Measurements from ENCODE around the gene FSD2. TPM values are rescaled to one million over a fixed set of nuclear protein-coding genes. Genes with fewer than 3 reads are reported as not detected.
"Not testable (repeated sequence)": the region's sequence is repeated elsewhere in the genome, so short reads cannot be mapped to it uniquely, and the experiment has no call there.

Gene FSD2
- total RNA-seq, 1 donor from 2014 or later: not detected

DNA sequence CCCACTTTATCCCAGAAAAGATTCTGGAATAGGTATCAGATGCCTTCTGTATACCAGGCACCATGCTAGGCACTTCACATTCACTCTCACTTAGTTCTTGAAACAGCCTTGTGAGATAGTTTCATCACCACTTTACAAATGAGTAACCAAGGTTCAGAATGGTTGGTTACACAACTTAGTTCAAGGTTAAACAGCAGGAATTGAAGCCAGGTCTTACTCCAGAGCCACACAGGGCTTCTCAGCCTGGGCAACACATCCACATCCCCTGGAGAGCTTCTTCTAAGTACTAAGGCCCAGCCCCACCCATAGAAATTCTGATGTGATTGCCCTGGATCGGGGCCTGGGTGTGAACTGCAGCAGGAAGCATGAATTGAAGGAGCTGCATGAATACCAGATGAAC is 22.2 kb upstream of the FSD2 start:
- Histone ChIP-seq H3K4me3 (no peak overlapping the region), H3K27me3 (no peaks in the 10 kb centered on the region), H3K4me2 (no peak overlapping the region), H3K36me3 (peaks cover 2% of the 10 kb centered on the region), H3K79me2 (ENCODE audit: low read depth) (no peaks in the 10 kb centered on the region), H2AFZ (replicated peaks) (no peak overlapping the region), H3F3A (ENCODE audit: low read depth) (no peaks in the 10 kb centered on the region), H4K20me1 (ENCODE audit: low read depth) (no peaks in the 10 kb centered on the region), H3K9me3 (ENCODE audit: low read depth) (no peaks in the 10 kb centered on the region), H3K9ac (no peak overlapping the region), H3K4me1 (no peaks in the 10 kb centered on the region), H3K27ac (no peak overlapping the region)
- H3K27me3 Mint-ChIP-seq (ENCODE audit: insufficient read depth, low read depth): peaks cover 4% of the 10 kb centered on the region
- peaks cover 26% of the 10 kb centered on the region for H3K36me3 Mint-ChIP-seq
- H3K4me1 Mint-ChIP-seq: peaks cover 12% of the 10 kb centered on the region
- DNase-seq (ENCODE audit: low spot score): no peak
- H3K4me3 Mint-ChIP-seq: no peak overlapping the region
- no peak overlapping the region for H3K27ac Mint-ChIP-seq
- TF ChIP-seq, protein P1, sequence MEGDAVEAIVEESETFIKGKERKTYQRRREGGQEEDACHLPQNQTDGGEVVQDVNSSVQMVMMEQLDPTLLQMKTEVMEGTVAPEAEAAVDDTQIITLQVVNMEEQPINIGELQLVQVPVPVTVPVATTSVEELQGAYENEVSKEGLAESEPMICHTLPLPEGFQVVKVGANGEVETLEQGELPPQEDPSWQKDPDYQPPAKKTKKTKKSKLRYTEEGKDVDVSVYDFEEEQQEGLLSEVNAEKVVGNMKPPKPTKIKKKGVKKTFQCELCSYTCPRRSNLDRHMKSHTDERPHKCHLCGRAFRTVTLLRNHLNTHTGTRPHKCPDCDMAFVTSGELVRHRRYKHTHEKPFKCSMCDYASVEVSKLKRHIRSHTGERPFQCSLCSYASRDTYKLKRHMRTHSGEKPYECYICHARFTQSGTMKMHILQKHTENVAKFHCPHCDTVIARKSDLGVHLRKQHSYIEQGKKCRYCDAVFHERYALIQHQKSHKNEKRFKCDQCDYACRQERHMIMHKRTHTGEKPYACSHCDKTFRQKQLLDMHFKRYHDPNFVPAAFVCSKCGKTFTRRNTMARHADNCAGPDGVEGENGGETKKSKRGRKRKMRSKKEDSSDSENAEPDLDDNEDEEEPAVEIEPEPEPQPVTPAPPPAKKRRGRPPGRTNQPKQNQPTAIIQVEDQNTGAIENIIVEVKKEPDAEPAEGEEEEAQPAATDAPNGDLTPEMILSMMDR (IDR thresholded peaks at IDR 0.05): no peak
- TF ChIP-seq EZH2phosphoT487 (IDR thresholded peaks at IDR 0.05): no peak
- TF ChIP-seq EZH2 (IDR thresholded peaks at IDR 0.05): no peak
- no peaks in the 10 kb centered on the region for H3K9me3 Mint-ChIP-seq

- H3K9me3 ChIP-seq (ENCODE audit: low read depth): peaks cover 3% of the 10 kb centered on the region
- no peak overlapping the region for H2AFZ ChIP-seq (replicated peaks)
- Mint-ChIP-seq H3K4me3 (no peak overlapping the region), H3K36me3 (peaks cover 32% of the 10 kb centered on the region), H3K27ac (no peak overlapping the region), H3K27me3 (ENCODE audit: insufficient read depth, low read depth) (no peaks in the 10 kb centered on the region), H3K4me1 (no peaks in the 10 kb centered on the region), H3K9me3 (no peaks in the 10 kb centered on the region)
- peaks cover 14% of the 10 kb centered on the region for H3K36me3 ChIP-seq
- no peak overlapping the region for H3K4me2 ChIP-seq
- no peak for DNase-seq (ENCODE audit: low spot score)
- no peaks in the 10 kb centered on the region for H3K27me3 ChIP-seq
- no peak overlapping the region for H3K4me3 ChIP-seq
- H3K27ac ChIP-seq: no peak overlapping the region
- TF ChIP-seq EZH2phosphoT487 (IDR thresholded peaks at IDR 0.05): no peak
- TF ChIP-seq, protein P1 (IDR thresholded peaks at IDR 0.05): no peak
- TF ChIP-seq EZH2 (IDR thresholded peaks at IDR 0.05): no peak
- no peaks in the 10 kb centered on the region for H3K79me2 ChIP-seq (ENCODE audit: low read depth)
- H3F3A ChIP-seq (ENCODE audit: low read depth): no peaks in the 10 kb centered on the region
- H4K20me1 ChIP-seq (ENCODE audit: low read depth): no peaks in the 10 kb centered on the region
- H3K4me1 ChIP-seq: no peaks in the 10 kb centered on the region
- no peak overlapping the region for H3K9ac ChIP-seq
Measured at GRCh38 chr15:82823049-82823448, 17.2 kb upstream of the FSD2 start.

- H2AFZ ChIP-seq (replicated peaks): not testable (repeated sequence)
Measured at GRCh38 chr15:82821851-82822250, 16.0 kb upstream of the FSD2 start.

GRCh38 chr15:82821396-82821795 is 15.5 kb upstream of the FSD2 start:
- not testable (repeated sequence) for H4K20me1 ChIP-seq (ENCODE audit: low read depth); H3K27me3 Mint-ChIP-seq (ENCODE audit: insufficient read depth, low read depth); H3K9me3 ChIP-seq (ENCODE audit: low read depth); H3K27me3 ChIP-seq; H3F3A ChIP-seq (ENCODE audit: low read depth); H3K4me1 Mint-ChIP-seq; H3K4me2 ChIP-seq; H3K4me3 ChIP-seq; H3K4me3 Mint-ChIP-seq; H3K9ac ChIP-seq; H3K79me2 ChIP-seq (ENCODE audit: low read depth); DNase-seq (ENCODE audit: low spot score); H2AFZ ChIP-seq (replicated peaks); H3K4me1 ChIP-seq; H3K9me3 Mint-ChIP-seq; H3K27ac Mint-ChIP-seq; H3K27ac ChIP-seq
- H3K36me3 ChIP-seq: peaks cover 14% of the 10 kb centered on the region
- H3K36me3 Mint-ChIP-seq: peaks cover 29% of the 10 kb centered on the region

More at GRCh38 chr15:82821851-82822250, 16.0 kb upstream of the FSD2 start:
- not testable (repeated sequence) for H3K4me1 Mint-ChIP-seq; H3K79me2 ChIP-seq (ENCODE audit: low read depth); H3K4me2 ChIP-seq; DNase-seq (ENCODE audit: low spot score); H3F3A ChIP-seq (ENCODE audit: low read depth); H3K9me3 ChIP-seq (ENCODE audit: low read depth); H3K27ac Mint-ChIP-seq; H3K4me3 ChIP-seq; H4K20me1 ChIP-seq (ENCODE audit: low read depth); H3K4me1 ChIP-seq; H3K27me3 Mint-ChIP-seq (ENCODE audit: insufficient read depth, low read depth); H3K27me3 ChIP-seq; H3K9ac ChIP-seq; H3K27ac ChIP-seq; H3K4me3 Mint-ChIP-seq; H3K9me3 Mint-ChIP-seq
- H3K36me3 Mint-ChIP-seq: peaks cover 30% of the 10 kb centered on the region
- peaks cover 14% of the 10 kb centered on the region for H3K36me3 ChIP-seq
